Measurements from ENCODE around the gene EIF3I.

GRCh38 chr1:32205401-32206370 lies 16.5 kb upstream of the EIF3I start, which contains the start of gene IQCC:
- TF ChIP-seq CTCF (IDR thresholded peaks at IDR 0.05) (no peak), POLR2A (IDR thresholded peaks at IDR 0.05) (no peak)

Measured in lower leg skin (tissue), 3 donors.